Neural cell (in vitro differentiated cells): ENCODE measurements around the gene PARVA. TPM values are rescaled to one million over a fixed set of nuclear protein-coding genes. Genes with fewer than 3 reads are reported as not detected.

Experiments
- H2AFZ ChIP-seq: fragments of 200-600, 300-800 bp; sonication (generic), shearing (Covaris generic); 2 replicates; pipeline ENCODE4 v1.6.0; 2014; ENCODE audit warnings: low read depth, mild to moderate bottlenecking, antibody characterized with exemption, low read length, moderate library complexity
- H3F3A ChIP-seq: fragments of 200-600 bp; shearing (Covaris generic); 2 replicates; pipeline ENCODE4 v1.6.1; 2016; ENCODE audit warnings: mild to moderate bottlenecking, moderate library complexity, mixed read lengths, antibody characterized with exemption, low read length; ENCODE audit not compliant: insufficient read depth, poor library complexity, severe bottlenecking
- H3K27ac ChIP-seq: fragments of 200-600, 300-800 bp; sonication (generic), shearing (Covaris generic); 2 replicates; pipeline ENCODE4 v1.5.1; 2014; ENCODE audit warnings: mild to moderate bottlenecking, low read length, moderate library complexity
- H3K27me3 ChIP-seq: fragments of 300-800, 200-600 bp; sonication (generic), shearing (Covaris generic); 2 replicates; pipeline ENCODE4 v1.6.0; 2014; ENCODE audit warnings: mild to moderate bottlenecking, low read depth, low read length, moderate library complexity; ENCODE audit not compliant: insufficient read depth
- H3K36me3 ChIP-seq: fragments of 300-800, 200-600 bp; sonication (generic), shearing (Covaris generic); 2 replicates; pipeline ENCODE4 v1.5.1; 2014; ENCODE audit warnings: mild to moderate bottlenecking, antibody characterized with exemption, low read length, moderate library complexity; ENCODE audit not compliant: insufficient read depth
- H3K4me2 ChIP-seq: fragments of 300-800, 200-600 bp; sonication (generic), shearing (Covaris generic); 2 replicates; pipeline ENCODE4 v1.6.0; 2014; ENCODE audit warnings: mild to moderate bottlenecking, low read length
- H3K4me3 ChIP-seq: fragments of 300-800, 200-600 bp; sonication (generic), shearing (Covaris generic); 2 replicates; pipeline ENCODE4 v1.5.1; 2014; ENCODE audit warnings: mild to moderate bottlenecking, low read length, moderate library complexity
- H3K79me2 ChIP-seq: fragments of 200-600 bp; shearing (Covaris generic); replicated peaks from 2 replicates; pipeline ENCODE4 v1.6.0; 2014; ENCODE audit warnings: mild to moderate bottlenecking, low read length, moderate library complexity; ENCODE audit not compliant: insufficient read depth
- H3K9ac ChIP-seq: fragments of 300-800, 200-600 bp; sonication (generic), shearing (Covaris generic); 2 replicates; pipeline ENCODE4 v1.6.1; 2016; ENCODE audit warnings: mild to moderate bottlenecking, low read length, mixed read lengths
- H3K9me2 ChIP-seq: fragments of 200-600 bp; shearing (Covaris generic); 2 replicates; pipeline ENCODE4 v1.6.1; 2016; ENCODE audit warnings: mild to moderate bottlenecking, low read length, mixed read lengths; ENCODE audit not compliant: insufficient read depth
- H3K9me3 ChIP-seq: fragments of 200-600, 300-800 bp; sonication (generic), shearing (Covaris generic); 2 replicates; pipeline ENCODE4 v1.6.1; 2016; ENCODE audit warnings: mild to moderate bottlenecking, mixed run types, low read length, moderate library complexity, mixed read lengths
- H4K20me1 ChIP-seq: fragments of 200-600 bp; shearing (Covaris generic); 2 replicates; pipeline ENCODE4 v1.6.1; 2016; ENCODE audit warnings: mild to moderate bottlenecking, mixed run types; ENCODE audit not compliant: insufficient read depth
- CTCF ChIP-seq: fragments of 450-650 bp; IDR thresholded peaks from 2 replicates; pipeline ENCODE4 v1.5.1; 2014; ENCODE audit warnings: antibody characterized with exemption, mild to moderate bottlenecking, moderate library complexity; ENCODE audit not compliant: poor library complexity, severe bottlenecking
- EP300 ChIP-seq: fragments of 450-650 bp; conservative IDR thresholded peaks from 2 replicates; pipeline ENCODE4 v1.6.1; 2014; ENCODE audit warnings: antibody characterized with exemption, mild to moderate bottlenecking, moderate library complexity; ENCODE audit not compliant: poor library complexity, severe bottlenecking
- EZH2 ChIP-seq: fragments of 200-600, 300-800 bp; shearing (Covaris generic), sonication (generic); IDR thresholded peaks from 2 replicates; pipeline ENCODE4 v1.6.1; 2014; ENCODE audit warnings: antibody characterized with exemption, low read length, borderline replicate concordance, mild to moderate bottlenecking; ENCODE audit not compliant: insufficient read depth, poor library complexity, severe bottlenecking
- MXI1 ChIP-seq: fragments of 450-650 bp; conservative IDR thresholded peaks from 2 replicates; pipeline ENCODE4 v1.6.1; 2014; ENCODE audit warnings: antibody characterized with exemption, mild to moderate bottlenecking; ENCODE audit not compliant: poor library complexity, severe bottlenecking
- POLR2AphosphoS5 ChIP-seq: IDR thresholded peaks from 2 replicates; pipeline ENCODE4 v1.6.1; 2012
- RAD21 ChIP-seq: fragments of 450-650 bp; conservative IDR thresholded peaks from 2 replicates; pipeline ENCODE4 v1.6.1; 2014; ENCODE audit warnings: antibody characterized with exemption, mild to moderate bottlenecking, moderate library complexity
- REST ChIP-seq: IDR thresholded peaks from 2 replicates; pipeline ENCODE4 v1.6.1; 2012; ENCODE audit warnings: borderline replicate concordance
- SMC3 ChIP-seq: fragments of 450-650 bp; conservative IDR thresholded peaks from 2 replicates; pipeline ENCODE4 v1.6.1; 2014; ENCODE audit warnings: antibody characterized with exemption, mild to moderate bottlenecking, moderate library complexity; ENCODE audit not compliant: poor library complexity
- TAF1 ChIP-seq: IDR thresholded peaks from 2 replicates; pipeline ENCODE4 v1.6.1; 2012; ENCODE audit warnings: low read depth
- polyA plus RNA-seq: library from polyadenylated mRNA; depleted of rRNA; stranded (reverse); fragments of >200 nt; gene quantifications from 2 replicates; pipeline ENCODE4 v1.2.3, GENCODE V29; 2014

Gene PARVA
- polyA plus RNA-seq, 1 donor from 2014 or later, result 0.94 TPM

GRCh38 chr11:12497431-12497830 lies 120.1 kb downstream of the PARVA start:
- no peaks in the 10 kb centered on the region for H3K36me3 ChIP-seq
- H3K27me3 ChIP-seq, result no peaks in the 10 kb centered on the region
- no peaks in the 10 kb centered on the region for H4K20me1 ChIP-seq
- H3K9me2 ChIP-seq, result no peaks in the 10 kb centered on the region
- no peak overlapping the region for H3K27ac ChIP-seq
- H3K9me3 ChIP-seq, result no peaks in the 10 kb centered on the region
- H3K4me2 ChIP-seq, result no peak overlapping the region
- H2AFZ ChIP-seq, result no peak overlapping the region
- H3F3A ChIP-seq, result no peaks in the 10 kb centered on the region
- no peak overlapping the region for H3K9ac ChIP-seq
- no peaks in the 10 kb centered on the region for H3K79me2 ChIP-seq
- TF ChIP-seq TAF1 (no peak), REST (no peak), POLR2AphosphoS5 (no peak), CTCF (no peak), SMC3 (no peak), EP300 (no peak), RAD21 (no peak), MXI1 (no peak), EZH2 (no peak)
- no peak overlapping the region for H3K4me3 ChIP-seq

- Histone ChIP-seq H3K27me3 (no peaks in the 10 kb centered on the region), H3F3A (no peaks in the 10 kb centered on the region), H3K36me3 (no peaks in the 10 kb centered on the region), H3K9ac (no peak overlapping the region), H3K9me3 (no peaks in the 10 kb centered on the region), H2AFZ (no peak overlapping the region), H3K9me2 (no peaks in the 10 kb centered on the region), H3K79me2 (no peaks in the 10 kb centered on the region), H3K27ac (no peak overlapping the region), H3K4me3 (no peak overlapping the region), H3K4me2 (no peak overlapping the region), H4K20me1 (no peaks in the 10 kb centered on the region)
- TF ChIP-seq MXI1, result no peak
- no peak for TF ChIP-seq EP300
- TF ChIP-seq CTCF, result no peak
- no peak for TF ChIP-seq POLR2AphosphoS5
These were observed 121.7 kb downstream of the PARVA start for GRCh38 chr11:12499071-12499470.
